Bronchial epithelial cell (primary cell): ENCODE measurements around the gene OARD1. TPM values are rescaled to one million over a fixed set of nuclear protein-coding genes. Genes with fewer than 3 reads are reported as not detected.

ENCODE experiments used
- DNase-seq: peaks from one replicate; pipeline ENCODE4 v3.0.0-alpha.2; 2010; ENCODE audit warnings: low read depth
- FAIRE-seq: peaks from 2 replicates; lab custom pipeline; 2011; peaks lifted over from hg19 to GRCh38; lab: Jason Lieb, UNC
- H3K27me3 ChIP-seq: 2 replicates; pipeline ENCODE4 v1.5.1; 2011; ENCODE audit warnings: low read length; ENCODE audit not compliant: control insufficient read depth, insufficient read depth
- H3K36me3 ChIP-seq: 2 replicates; pipeline ENCODE4 v1.5.1; 2011; ENCODE audit warnings: low read length; ENCODE audit not compliant: control insufficient read depth, insufficient read depth
- H3K4me3 ChIP-seq: 2 replicates; pipeline ENCODE4 v1.5.1; 2011; ENCODE audit warnings: mild to moderate bottlenecking, low read depth, low read length, control low read depth
- total RNA-seq: library from RNA; depleted of rRNA; stranded (reverse); fragments of >200 nt; gene quantifications from 2 replicates; pipeline ENCODE4 v1.2.1, GENCODE V29; 2014
- TF ChIP-seq, protein P1 (sequence below): IDR thresholded peaks from 2 replicates; pipeline ENCODE4 v1.5.1; 2011; ENCODE audit warnings: mild to moderate bottlenecking, moderate library complexity, low read length, control low read depth, inconsistent platforms; ENCODE audit not compliant: insufficient read depth, severe bottlenecking

The OARD1 gene
- total RNA-seq, 1 donor from 2014 or later: 19.5 TPM

DNA sequence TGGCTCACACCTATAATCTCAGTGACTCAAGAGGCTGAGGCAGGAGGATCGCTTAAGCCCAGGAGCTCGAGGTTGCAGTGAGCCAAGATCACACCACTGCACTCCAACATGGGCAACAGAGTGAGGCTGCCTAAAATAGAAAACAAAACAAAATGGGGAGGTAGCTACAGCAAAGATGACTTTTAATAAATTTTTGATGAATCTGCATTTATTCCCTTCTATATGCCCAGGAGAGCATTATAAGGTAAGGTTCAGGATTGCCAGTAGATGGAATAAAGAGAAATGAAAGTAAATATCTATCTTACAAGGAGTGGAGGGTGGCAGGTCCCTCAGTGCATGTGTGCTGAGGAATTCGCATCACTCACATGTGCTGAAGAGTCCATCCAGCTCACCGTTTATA, 57.4 kb downstream of the OARD1 start:
- FAIRE-seq: no peak
- no peaks in the 10 kb centered on the region for H3K27me3 ChIP-seq

More for the DNA sequence above, 57.4 kb downstream of the OARD1 start:
- no peak for DNase-seq
- TF ChIP-seq, protein P1, sequence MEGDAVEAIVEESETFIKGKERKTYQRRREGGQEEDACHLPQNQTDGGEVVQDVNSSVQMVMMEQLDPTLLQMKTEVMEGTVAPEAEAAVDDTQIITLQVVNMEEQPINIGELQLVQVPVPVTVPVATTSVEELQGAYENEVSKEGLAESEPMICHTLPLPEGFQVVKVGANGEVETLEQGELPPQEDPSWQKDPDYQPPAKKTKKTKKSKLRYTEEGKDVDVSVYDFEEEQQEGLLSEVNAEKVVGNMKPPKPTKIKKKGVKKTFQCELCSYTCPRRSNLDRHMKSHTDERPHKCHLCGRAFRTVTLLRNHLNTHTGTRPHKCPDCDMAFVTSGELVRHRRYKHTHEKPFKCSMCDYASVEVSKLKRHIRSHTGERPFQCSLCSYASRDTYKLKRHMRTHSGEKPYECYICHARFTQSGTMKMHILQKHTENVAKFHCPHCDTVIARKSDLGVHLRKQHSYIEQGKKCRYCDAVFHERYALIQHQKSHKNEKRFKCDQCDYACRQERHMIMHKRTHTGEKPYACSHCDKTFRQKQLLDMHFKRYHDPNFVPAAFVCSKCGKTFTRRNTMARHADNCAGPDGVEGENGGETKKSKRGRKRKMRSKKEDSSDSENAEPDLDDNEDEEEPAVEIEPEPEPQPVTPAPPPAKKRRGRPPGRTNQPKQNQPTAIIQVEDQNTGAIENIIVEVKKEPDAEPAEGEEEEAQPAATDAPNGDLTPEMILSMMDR: no peak
- Histone ChIP-seq H3K4me3 (no peak overlapping the region), H3K36me3 (no peaks in the 10 kb centered on the region)

Other genes starting within 250 kb of the OARD1 start
- gene UNC5CL, start 33.1 kb downstream of the OARD1 start, total RNA-seq: 0.26 TPM in 2 replicates
- gene TSPO2, start 29.9 kb downstream of the OARD1 start, total RNA-seq: not detected in 2 replicates
- not detected in 2 replicates for gene APOBEC2, start 19.2 kb downstream of the OARD1 start, total RNA-seq
- gene NFYA, start 618 bp upstream of the OARD1 start, total RNA-seq: 20.5 and 25.5 TPM in 2 replicates
- gene TREML1, start 82.0 kb upstream of the OARD1 start, total RNA-seq: not detected in 2 replicates
- 0.53 and 1.9 TPM in 2 replicates for gene TREM2, start 90.8 kb upstream of the OARD1 start, total RNA-seq
- gene TREML2, start 128.8 kb upstream of the OARD1 start, total RNA-seq: under 0.01 TPM in 1 of 2 replicates, not detected in the other
- not detected in 2 replicates for gene TREML4, start 156.0 kb upstream of the OARD1 start, total RNA-seq
- gene TREM1, start 214.3 kb upstream of the OARD1 start, total RNA-seq: 1.8 and 21.1 TPM in 2 replicates